K562 (cell line): ENCODE data around the gene DGLUCY. TPM values are rescaled to one million over a fixed set of nuclear protein-coding genes. Genes with fewer than 3 reads are reported as not detected.
A peak's percentile ranks its signal among the peaks of the same experiment; 100 is the strongest.

Experiments
- ARID3A ChIP-seq: IDR thresholded peaks from 2 replicates; pipeline ENCODE4 v1.6.1; 2012; ENCODE audit warnings: low read depth, low read length, improper control_type of control experiment, borderline replicate concordance
- ATF6 ChIP-seq: sonication (generic); formaldehyde crosslinking; IDR thresholded peaks from 2 replicates; pipeline ENCODE4 v1.4.0; 2020; ENCODE audit warnings: mild to moderate bottlenecking, missing genetic modification reagents
- BMI1 ChIP-seq: fragments of 150-350 bp; IDR thresholded peaks from 2 replicates; pipeline ENCODE4 v1.6.1; 2014; ENCODE audit warnings: low read length
- DPF2 ChIP-seq: fragments of 450-650 bp; IDR thresholded peaks from 2 replicates; pipeline ENCODE4 v1.6.1; 2016
- ESRRB ChIP-seq: fragments of 250-450 bp; sonication (Bioruptor Pico); IDR thresholded peaks from 2 replicates; pipeline ENCODE4 v1.5.0; 2020; ENCODE audit warnings: mild to moderate bottlenecking, moderate library complexity, borderline replicate concordance
- ETS2 ChIP-seq: IDR thresholded peaks from 2 replicates; pipeline ENCODE4 v1.6.1; 2016; ENCODE audit warnings: borderline replicate concordance, missing genetic modification characterization, mild to moderate bottlenecking, moderate library complexity, missing compliant biosample characterization; ENCODE audit not compliant: poor library complexity, severe bottlenecking
- FOXA1 ChIP-seq: fragments of 450-650 bp; IDR thresholded peaks from 2 replicates; pipeline ENCODE4 v1.6.1; 2016; ENCODE audit warnings: mild to moderate bottlenecking, borderline replicate concordance
- FOXJ3 ChIP-seq: sonication (generic); formaldehyde crosslinking; IDR thresholded peaks from 2 replicates; pipeline ENCODE4 v1.4.0; 2020; ENCODE audit warnings: mild to moderate bottlenecking, missing genetic modification reagents
- GTF2E2 ChIP-seq: fragments of 200-800 bp; sonication (Bioruptor generic); IDR thresholded peaks from 2 replicates; pipeline ENCODE4 v1.6.1; 2016; ENCODE audit warnings: missing genetic modification characterization, missing compliant biosample characterization
- HIVEP1 ChIP-seq: fragments of 250-450 bp; sonication (Bioruptor Pico); IDR thresholded peaks from 2 replicates; pipeline ENCODE4 v1.4.0; 2020; ENCODE audit warnings: mild to moderate bottlenecking
- HNRNPLL ChIP-seq: fragments of 200-400 bp; formaldehyde crosslinking; IDR thresholded peaks from 2 replicates; pipeline ENCODE4 v1.6.1; 2017; ENCODE audit warnings: low read length, low read depth, mild to moderate bottlenecking; ENCODE audit not compliant: poor library complexity, severe bottlenecking
- L3MBTL2 ChIP-seq: fragments of 450-650 bp; IDR thresholded peaks from 2 replicates; pipeline ENCODE4 v1.6.1; 2016; ENCODE audit warnings: mild to moderate bottlenecking, moderate library complexity
- MLLT1 ChIP-seq, 2 experiments: fragments of 450-650 bp; IDR thresholded peaks; 2 replicates each; pipeline ENCODE4 v1.6.1; 2016
- NCOA4 ChIP-seq: fragments of 450-650 bp; IDR thresholded peaks from 2 replicates; pipeline ENCODE4 v1.6.1; 2018; ENCODE audit warnings: mild to moderate bottlenecking; ENCODE audit not compliant: partially characterized antibody
- NFE2 ChIP-seq: IDR thresholded peaks from 2 replicates; pipeline ENCODE4 v1.6.1; 2014; ENCODE audit warnings: antibody characterized with exemption, low read depth
- NR3C1 ChIP-seq: sonication (generic); formaldehyde crosslinking; IDR thresholded peaks from 2 replicates; pipeline ENCODE4 v1.8.1; 2022; ENCODE audit warnings: missing genetic modification reagents
- SLC30A9 ChIP-seq: fragments of 250-450 bp; sonication (Bioruptor Pico); IDR thresholded peaks from 2 replicates; pipeline ENCODE4 v1.8.0; 2022; ENCODE audit warnings: mild to moderate bottlenecking, moderate library complexity
- ZNF175 ChIP-seq: fragments of 200-800 bp; sonication (Bioruptor generic); IDR thresholded peaks from 2 replicates; pipeline ENCODE4 v1.6.1; 2016; ENCODE audit warnings: low read depth, mild to moderate bottlenecking, missing genetic modification characterization, missing compliant biosample characterization
- ZNF280A ChIP-seq: fragments of 450-650 bp; IDR thresholded peaks from 2 replicates; pipeline ENCODE4 v1.6.1; 2018; ENCODE audit warnings: mild to moderate bottlenecking, low read depth; ENCODE audit not compliant: partially characterized antibody
- ZNF280B ChIP-seq: fragments of 250-450 bp; sonication (Bioruptor Pico); IDR thresholded peaks from 2 replicates; pipeline ENCODE4 v1.5.1; 2021; ENCODE audit warnings: mild to moderate bottlenecking
- ZNF551 ChIP-seq: fragments of 250-450 bp; sonication (Bioruptor Pico); IDR thresholded peaks from 2 replicates; pipeline ENCODE4 v1.5.0; 2021; ENCODE audit warnings: mild to moderate bottlenecking, moderate library complexity
- ZSCAN29 ChIP-seq: fragments of 450-650 bp; IDR thresholded peaks from 2 replicates; pipeline ENCODE4 v1.6.1; 2017
- polyA plus RNA-seq, 8 experiments: library from polyadenylated mRNA; depleted of rRNA in 4 of 8; stranded (reverse) in 5 of 8; unstranded in 3 of 8; fragments of >200 nt; fragmentation: Nextera tagmentation in 2 of 8; fragmentation: Illumina TruSeq in 1 of 8; extraction: Ambion mirVana in 2 of 8; extraction: Trizol in 1 of 8; gene quantifications; 2 replicates each; pipeline versions ENCODE4 v1.2.1 to v1.2.3, GENCODE V29; 2011 to 2014; ENCODE audit warnings: inconsistent platforms in 1 of 8, missing spikeins in 1 of 8
- total RNA-seq, 7 experiments: library from RNA; depleted of rRNA in 6 of 7; stranded (reverse); fragments of >200 nt in 6 of 7; fragmentation: Illumina TruSeq in 2 of 7; extraction: Trizol in 2 of 7; gene quantifications; 2 replicates each; pipeline versions ENCODE4 v1.2.1 to v1.2.3, GENCODE V29; 2011 to 2021; ENCODE audit warnings: low replicate concordance in 1 of 7

DGLUCY gene
- total and polyA plus RNA-seq, 9 of the 15 experiments (the other 6 are each of a cell fraction or from before 2014, with no cell fraction given) = 9.9 to 28.4 (median 21.0) TPM

GRCh38 chr14:91267965-91268437, 154.1 kb downstream of the DGLUCY start (continued):
- TF ChIP-seq ATF6 (CRISPR knock-in tag) (no peak), HNRNPLL (no peak), NFE2 (0 out of 2 replicates have a peak, but pooled peaks have one; percentile 10), HIVEP1 (CRISPR knock-in tag) (peak; percentile 96), ZNF280A (no peak), DPF2 (peak; percentile 91), NR3C1 (CRISPR knock-in tag) (no peak), FOXJ3 (CRISPR knock-in tag) (no peak), ZSCAN29 (no peak), L3MBTL2 (0 out of 2 replicates have a peak, but pooled peaks have one; percentile 37), SLC30A9 (no peak), MLLT1 (IDR thresholded peaks at IDR 0.05) (no peak), ZNF551 (CRISPR knock-in tag) (no peak), GTF2E2 (tag) (peak; percentile 82), ARID3A (peak; percentile 84; the same call in 1 of the 2 replicates), ZNF175 (CRISPR knock-in tag) (peak; percentile 99), FOXA1 (peak; percentile 83; the same call in 1 of the 2 replicates), ESRRB (CRISPR knock-in tag) (peak; percentile 48; the same call in 1 of the 2 replicates), NCOA4 (no peak), ETS2 (peak; percentile 84), BMI1 (no peak), ZNF280B (CRISPR knock-in tag) (peak; percentile 69; the same call in 1 of the 2 replicates)
